H9 (cell line): ENCODE data around the gene MROH8. TPM values are rescaled to one million over a fixed set of nuclear protein-coding genes. Genes with fewer than 3 reads are reported as not detected.

Source experiments
- DNase-seq: peaks from one replicate; pipeline ENCODE4 v3.0.0-alpha.2; 2017
- H2AFZ ChIP-seq: one replicate; pipeline ENCODE4 v1.6.1; 2013; ENCODE audit warnings: mild to moderate bottlenecking, low read length, control low read depth, moderate library complexity
- H2AK5ac ChIP-seq: 2 replicates; pipeline ENCODE4 v1.6.1; 2013; ENCODE audit warnings: low read length, control low read depth, mixed read lengths; ENCODE audit not compliant: insufficient read length
- H2BK120ac ChIP-seq: one replicate; pipeline ENCODE4 v1.6.1; 2013; ENCODE audit warnings: low read depth, mild to moderate bottlenecking, low read length, control low read depth, inconsistent platforms; ENCODE audit not compliant: poor library complexity, severe bottlenecking
- H2BK12ac ChIP-seq: 2 replicates; pipeline ENCODE4 v1.6.1; 2013; ENCODE audit warnings: low read length, control low read depth, mixed read lengths, low read depth; ENCODE audit not compliant: insufficient read length
- H2BK15ac ChIP-seq: 2 replicates; pipeline ENCODE4 v1.6.1; 2013; ENCODE audit warnings: low read depth, low read length, control low read depth
- H2BK20ac ChIP-seq: one replicate; pipeline ENCODE4 v1.6.1; 2013; ENCODE audit warnings: low read depth, mild to moderate bottlenecking, low read length, control low read depth, inconsistent platforms; ENCODE audit not compliant: poor library complexity, severe bottlenecking
- H2BK5ac ChIP-seq: 2 replicates; pipeline ENCODE4 v1.6.1; 2013; ENCODE audit warnings: low read length, control low read depth, mixed read lengths; ENCODE audit not compliant: insufficient read length
- H3K14ac ChIP-seq: 2 replicates; pipeline ENCODE4 v1.6.1; 2013; ENCODE audit warnings: low read length, control low read depth; ENCODE audit not compliant: insufficient read depth
- H3K18ac ChIP-seq: 2 replicates; pipeline ENCODE4 v1.6.1; 2013; ENCODE audit warnings: low read depth, mild to moderate bottlenecking, mixed read lengths, low read length, control low read depth; ENCODE audit not compliant: insufficient read length
- H3K23ac ChIP-seq: 2 replicates; pipeline ENCODE4 v1.6.1; 2013; ENCODE audit warnings: low read length, control low read depth, mixed read lengths, low read depth; ENCODE audit not compliant: insufficient read length
- H3K23me2 ChIP-seq: 2 replicates; pipeline ENCODE4 v1.6.1; 2013; ENCODE audit warnings: low read depth, mild to moderate bottlenecking, mixed read lengths, low read length, control low read depth; ENCODE audit not compliant: insufficient read length, poor library complexity, severe bottlenecking
- H3K27ac ChIP-seq: 2 replicates; pipeline ENCODE4 v1.5.1; 2013; ENCODE audit warnings: low read length, control low read depth, mixed read lengths, low read depth; ENCODE audit not compliant: insufficient read length
- H3K27me3 ChIP-seq: 2 replicates; pipeline ENCODE4 v1.6.1; 2013; ENCODE audit warnings: low read length, control low read depth, inconsistent platforms; ENCODE audit not compliant: insufficient read depth
- H3K4ac ChIP-seq: 2 replicates; pipeline ENCODE4 v1.6.1; 2013; ENCODE audit warnings: low read depth, mild to moderate bottlenecking, control low read depth, inconsistent platforms, low read length, moderate library complexity
- H3K4me1 ChIP-seq: 2 replicates; pipeline ENCODE4 v1.6.1; 2013; ENCODE audit warnings: low read length, control low read depth, inconsistent platforms; ENCODE audit not compliant: insufficient read depth
- H3K4me2 ChIP-seq: 2 replicates; pipeline ENCODE4 v1.6.1; 2013; ENCODE audit warnings: low read length, control low read depth, mixed read lengths; ENCODE audit not compliant: insufficient read length, insufficient read depth
- H3K56ac ChIP-seq: 2 replicates; pipeline ENCODE4 v1.6.1; 2013; ENCODE audit warnings: low read depth, mild to moderate bottlenecking, mixed read lengths, low read length, control low read depth; ENCODE audit not compliant: insufficient read length
- H3K79me1 ChIP-seq: 2 replicates; pipeline ENCODE4 v1.6.1; 2013; ENCODE audit warnings: low read depth, mild to moderate bottlenecking, moderate library complexity, low read length, control low read depth, inconsistent platforms; ENCODE audit not compliant: insufficient read depth, poor library complexity, severe bottlenecking
- H3K79me2 ChIP-seq: 2 replicates; pipeline ENCODE4 v1.6.1; 2013; ENCODE audit warnings: low read length, control low read depth, inconsistent platforms; ENCODE audit not compliant: insufficient read depth
- H3K9ac ChIP-seq: 2 replicates; pipeline ENCODE4 v1.6.1; 2013; ENCODE audit warnings: low read length, control low read depth, mixed read lengths; ENCODE audit not compliant: insufficient read length; ENCODE audit errors: extremely low read depth
- H3K9me3 ChIP-seq: one replicate; pipeline ENCODE4 v1.6.1; 2013; ENCODE audit warnings: low read depth, low read length, inconsistent platforms; ENCODE audit not compliant: control insufficient read depth
- H3T11ph ChIP-seq: one replicate; pipeline ENCODE4 v1.6.1; 2013; ENCODE audit warnings: mild to moderate bottlenecking, low read length, control low read depth, inconsistent platforms
- H4K20me1 ChIP-seq: one replicate; pipeline ENCODE4 v1.6.1; 2013; ENCODE audit not compliant: control insufficient read depth, insufficient read length, insufficient read depth
- H4K5ac ChIP-seq: 2 replicates; pipeline ENCODE4 v1.6.1; 2013; ENCODE audit warnings: low read depth, mild to moderate bottlenecking, mixed read lengths, low read length, control low read depth; ENCODE audit not compliant: insufficient read length
- H4K8ac ChIP-seq: replicated peaks from 2 replicates; pipeline ENCODE4 v1.6.1; 2013; ENCODE audit warnings: low read length, control low read depth, mixed read lengths, low read depth; ENCODE audit not compliant: insufficient read length
- H4K91ac ChIP-seq: 2 replicates; pipeline ENCODE4 v1.6.1; 2013; ENCODE audit warnings: low read depth, mild to moderate bottlenecking, moderate library complexity, mixed read lengths, low read length, control low read depth; ENCODE audit not compliant: insufficient read length
- H3K27ac Mint-ChIP-seq, 3 experiments: 2 replicates in 2 of 3; 3 replicates in 1 of 3; pipeline ENCODE4 v1.8.0; 2020 to 2021; ENCODE audit warnings: mixed read lengths in 3 of 3, mild to moderate bottlenecking in 1 of 3, moderate library complexity in 1 of 3
- H3K27me3 Mint-ChIP-seq: 2 replicates; pipeline ENCODE4 v1.8.0; 2021; ENCODE audit warnings: low read depth, mild to moderate bottlenecking, moderate library complexity, mixed read lengths
- H3K36me3 Mint-ChIP-seq, 3 experiments: 2 replicates in 2 of 3; 3 replicates in 1 of 3; pipeline ENCODE4 v1.8.0; 2020 to 2021; ENCODE audit warnings: low read depth in 3 of 3, mixed read lengths in 3 of 3; ENCODE audit not compliant: insufficient read depth in 1 of 3
- H3K4me1 Mint-ChIP-seq, 2 experiments: 2 replicates each; pipeline ENCODE4 v1.8.0; 2020; ENCODE audit warnings: mixed read lengths in 2 of 2
- H3K4me3 Mint-ChIP-seq, 2 experiments: 2 replicates in 1 of 2; 3 replicates in 1 of 2; pipeline ENCODE4 v1.8.0; 2020 to 2021; ENCODE audit warnings: mild to moderate bottlenecking in 2 of 2, mixed read lengths in 2 of 2, moderate library complexity in 1 of 2
- H3K9me3 Mint-ChIP-seq, 2 experiments: 2 replicates in 1 of 2; 3 replicates in 1 of 2; pipeline ENCODE4 v1.8.0; 2020; ENCODE audit warnings: mild to moderate bottlenecking in 2 of 2, mixed read lengths in 2 of 2, moderate library complexity in 1 of 2
- WGBS: extraction: QIAGEN DNeasy Blood & Tissue Kit; methylation state at CpG from one replicate; pipeline ENCODE4 v1.1.7; 2013; ENCODE audit warnings: missing lambda C conversion rate, low lambda C conversion rate, mixed read lengths; ENCODE audit not compliant: insufficient read length; ENCODE audit errors: extremely low coverage; 5-methylcytosine and 5-hydroxymethylcytosine counted together
- total RNA-seq: library from RNA; stranded (reverse); gene quantifications from 2 replicates; pipeline ENCODE4 v1.2.1, GENCODE V29; 2021
- TF ChIP-seq, protein P1 (sequence below): fragments of 200-600 bp; sonication (generic); conservative IDR thresholded peaks from 3 replicates; pipeline ENCODE4 v1.8.0; 2021; ENCODE audit warnings: antibody characterized with exemption, mild to moderate bottlenecking

The MROH8 gene
- total RNA-seq, 1 experiment from 2014 or later: 0.90 TPM

DNA sequence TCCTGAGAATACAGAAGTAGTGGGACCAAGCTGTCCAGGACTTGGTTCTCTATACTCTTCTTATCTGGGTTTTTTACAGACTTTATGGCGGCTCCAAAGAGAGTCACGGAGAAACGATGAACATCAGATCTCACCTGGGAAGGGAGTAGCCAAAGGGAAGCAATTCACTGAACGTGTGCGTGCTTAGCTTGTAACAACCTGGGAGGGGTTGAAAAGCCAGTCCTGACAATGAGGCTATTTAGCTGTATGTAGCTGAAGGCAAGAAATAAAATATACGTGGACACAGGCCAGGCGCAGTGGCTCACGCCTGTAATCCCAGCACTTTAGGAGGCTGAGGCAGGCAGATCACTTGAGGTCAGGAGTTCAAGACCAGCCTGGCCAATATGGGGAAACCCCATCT lies 65.3 kb downstream of the MROH8 start:
- TF ChIP-seq, protein P1, sequence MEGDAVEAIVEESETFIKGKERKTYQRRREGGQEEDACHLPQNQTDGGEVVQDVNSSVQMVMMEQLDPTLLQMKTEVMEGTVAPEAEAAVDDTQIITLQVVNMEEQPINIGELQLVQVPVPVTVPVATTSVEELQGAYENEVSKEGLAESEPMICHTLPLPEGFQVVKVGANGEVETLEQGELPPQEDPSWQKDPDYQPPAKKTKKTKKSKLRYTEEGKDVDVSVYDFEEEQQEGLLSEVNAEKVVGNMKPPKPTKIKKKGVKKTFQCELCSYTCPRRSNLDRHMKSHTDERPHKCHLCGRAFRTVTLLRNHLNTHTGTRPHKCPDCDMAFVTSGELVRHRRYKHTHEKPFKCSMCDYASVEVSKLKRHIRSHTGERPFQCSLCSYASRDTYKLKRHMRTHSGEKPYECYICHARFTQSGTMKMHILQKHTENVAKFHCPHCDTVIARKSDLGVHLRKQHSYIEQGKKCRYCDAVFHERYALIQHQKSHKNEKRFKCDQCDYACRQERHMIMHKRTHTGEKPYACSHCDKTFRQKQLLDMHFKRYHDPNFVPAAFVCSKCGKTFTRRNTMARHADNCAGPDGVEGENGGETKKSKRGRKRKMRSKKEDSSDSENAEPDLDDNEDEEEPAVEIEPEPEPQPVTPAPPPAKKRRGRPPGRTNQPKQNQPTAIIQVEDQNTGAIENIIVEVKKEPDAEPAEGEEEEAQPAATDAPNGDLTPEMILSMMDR: no peak
- Histone ChIP-seq H2BK120ac (no peak overlapping the region), H3K27ac (no peak overlapping the region), H2BK12ac (no peak overlapping the region), H2BK15ac (no peak overlapping the region), H3K4ac (no peak overlapping the region), H2AK5ac (no peak overlapping the region), H3K18ac (no peak overlapping the region), H4K8ac (no peak overlapping the region), H3K27me3 (no peaks in the 10 kb centered on the region), H3K79me1 (no peaks in the 10 kb centered on the region), H3K23me2 (no peaks in the 10 kb centered on the region), H3K56ac (no peak overlapping the region), H3T11ph (no peak overlapping the region), H3K4me2 (no peak overlapping the region), H3K14ac (no peak overlapping the region), H2BK20ac (no peak overlapping the region), H2AFZ (no peak overlapping the region), H4K20me1 (no peaks in the 10 kb centered on the region), H3K9ac (no peak overlapping the region), H3K79me2 (no peaks in the 10 kb centered on the region), H4K5ac (no peak overlapping the region), H3K4me1 (no peaks in the 10 kb centered on the region), H2BK5ac (no peak overlapping the region), H3K23ac (no peak overlapping the region), H3K9me3 (no peaks in the 10 kb centered on the region), H4K91ac (no peak overlapping the region)
- H3K4me1 Mint-ChIP-seq: no peaks in the 10 kb centered on the region
- WGBS: no CpG with 5 or more reads among the region's 8 CpGs
- no peaks in the 10 kb centered on the region; a peak in 1 of 5 replicates for H3K9me3 Mint-ChIP-seq
- H3K4me3 Mint-ChIP-seq: no peak overlapping the region
- no peaks in the 10 kb centered on the region for H3K36me3 Mint-ChIP-seq
- no peaks in the 10 kb centered on the region for H3K27me3 Mint-ChIP-seq
- no peak for DNase-seq
- H3K27ac Mint-ChIP-seq: peak overlapping the region in 1 of 3 experiments; percentile 54; a peak in 2 of 7 replicates
